ENCODE results near the gene KCP. TPM values are rescaled to one million over a fixed set of nuclear protein-coding genes. Genes with fewer than 3 reads are reported as not detected.

KCP gene
- total RNA-seq, 2 experiments from 2014 or later: 0.11 TPM; not detected in 1

DNA sequence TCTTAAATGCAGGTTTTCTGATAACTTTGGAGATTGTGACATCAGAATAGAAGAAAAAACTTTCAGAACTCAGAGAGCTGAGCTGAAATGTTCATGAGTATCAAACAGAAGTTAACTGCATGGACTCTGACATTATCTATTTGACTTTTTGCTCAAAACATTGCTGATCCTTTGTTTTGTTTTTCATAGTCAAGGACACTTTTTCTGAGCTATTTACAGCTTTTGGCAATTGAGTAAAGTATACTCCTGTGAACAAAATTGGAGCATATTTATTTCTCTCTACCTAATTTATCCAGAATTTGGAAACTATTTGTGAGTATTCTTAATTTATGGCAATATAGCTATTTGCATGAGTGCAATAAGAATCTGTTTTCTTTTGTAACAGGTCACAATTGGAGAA, 11.1 kb downstream of the KCP start:
- CTCF ChIA-PET: interaction anchor here (1.0 to 1.7 kb wide), 2 partner anchors 16 to 192 kb away, joined by 3 to 4 read pairs; no protein-coding TSS in a partner anchor

DNA sequence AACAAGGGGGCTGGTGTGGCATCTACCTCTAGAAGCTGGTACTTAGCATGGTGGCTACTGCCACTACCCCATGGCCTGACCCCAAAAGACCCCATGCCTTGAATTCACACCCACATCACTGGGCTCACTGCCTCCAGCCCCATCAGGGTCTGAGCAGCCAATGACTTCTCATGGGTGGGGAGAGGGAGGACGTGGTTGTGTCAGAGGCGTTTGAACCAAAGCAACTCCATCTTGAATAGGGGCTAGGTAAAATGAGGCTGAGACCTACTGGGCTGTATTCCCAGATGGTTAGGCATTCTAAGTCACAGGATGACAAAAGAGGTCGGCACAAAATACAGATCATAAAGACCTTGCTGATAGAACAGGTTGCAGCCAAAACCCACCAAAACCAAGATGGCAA, 15.2 kb downstream of the KCP start:
- H3K4me3 ChIP-seq (ENCODE audit: low read length): no peak overlapping the region
- no peaks in the 10 kb centered on the region for H3K36me3 Mint-ChIP-seq (ENCODE audit: low read depth)
- ChIA-PET POLR2A (no interaction called here), CTCF (no interaction called here)
- TF ChIP-seq, protein P1, sequence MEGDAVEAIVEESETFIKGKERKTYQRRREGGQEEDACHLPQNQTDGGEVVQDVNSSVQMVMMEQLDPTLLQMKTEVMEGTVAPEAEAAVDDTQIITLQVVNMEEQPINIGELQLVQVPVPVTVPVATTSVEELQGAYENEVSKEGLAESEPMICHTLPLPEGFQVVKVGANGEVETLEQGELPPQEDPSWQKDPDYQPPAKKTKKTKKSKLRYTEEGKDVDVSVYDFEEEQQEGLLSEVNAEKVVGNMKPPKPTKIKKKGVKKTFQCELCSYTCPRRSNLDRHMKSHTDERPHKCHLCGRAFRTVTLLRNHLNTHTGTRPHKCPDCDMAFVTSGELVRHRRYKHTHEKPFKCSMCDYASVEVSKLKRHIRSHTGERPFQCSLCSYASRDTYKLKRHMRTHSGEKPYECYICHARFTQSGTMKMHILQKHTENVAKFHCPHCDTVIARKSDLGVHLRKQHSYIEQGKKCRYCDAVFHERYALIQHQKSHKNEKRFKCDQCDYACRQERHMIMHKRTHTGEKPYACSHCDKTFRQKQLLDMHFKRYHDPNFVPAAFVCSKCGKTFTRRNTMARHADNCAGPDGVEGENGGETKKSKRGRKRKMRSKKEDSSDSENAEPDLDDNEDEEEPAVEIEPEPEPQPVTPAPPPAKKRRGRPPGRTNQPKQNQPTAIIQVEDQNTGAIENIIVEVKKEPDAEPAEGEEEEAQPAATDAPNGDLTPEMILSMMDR (IDR thresholded peaks at IDR 0.05): no peak
- no peak for ATAC-seq (ENCODE audit: poor library complexity)
- H3K9me3 ChIP-seq (ENCODE audit: control insufficient read depth in 1 of 2, insufficient read depth in 1 of 2, low read length in 2 of 2): peaks cover 4 to 9% of the 10 kb centered on the region in 2 experiments
- no peaks in the 10 kb centered on the region for H3K4me1 Mint-ChIP-seq (ENCODE audit: low read depth)
- H3K27me3 Mint-ChIP-seq: peaks cover 5% of the 10 kb centered on the region
- intact Hi-C loops (cut with DNase I, micrococcal nuclease): no loop called here
- no peak overlapping the region for H3K4me3 Mint-ChIP-seq
- no peaks in the 10 kb centered on the region for H3K36me3 ChIP-seq (ENCODE audit: insufficient read depth, low read length)
- no peak overlapping the region for H3K27ac Mint-ChIP-seq
- no peak for DNase-seq
- peaks cover 6 to 9% of the 10 kb centered on the region in 2 experiments for H3K27me3 ChIP-seq (ENCODE audit: control insufficient read depth in 1 of 2, insufficient read depth in 2 of 2, low read length in 2 of 2)
- peaks cover 7% of the 10 kb centered on the region for H3K4me1 ChIP-seq (ENCODE audit: insufficient read depth, low read length)
- H3K27ac ChIP-seq (ENCODE audit: low read depth in 1 of 2, low read length in 2 of 2): no peak overlapping the region
- no peaks in the 10 kb centered on the region for H3K9me3 Mint-ChIP-seq

More for the DNA sequence above, 11.1 kb downstream of the KCP start:
- Histone ChIP-seq H3K4me3 (ENCODE audit: low read length) (no peak overlapping the region), H3K4me1 (ENCODE audit: insufficient read depth, low read length) (peaks cover 2% of the 10 kb centered on the region), H3K9me3 (ENCODE audit: control insufficient read depth in 1 of 2, insufficient read depth in 1 of 2, low read length in 2 of 2) (peaks cover 0 to 4% of the 10 kb centered on the region in 2 experiments), H3K27ac (ENCODE audit: low read depth in 1 of 2, low read length in 2 of 2) (no peak overlapping the region), H3K36me3 (ENCODE audit: insufficient read depth, low read length) (no peaks in the 10 kb centered on the region), H3K27me3 (ENCODE audit: control insufficient read depth in 1 of 2, insufficient read depth in 2 of 2, low read length in 2 of 2) (no peaks in the 10 kb centered on the region)
- intact Hi-C loops (cut with DNase I, micrococcal nuclease): no loop called here
- ATAC-seq (ENCODE audit: poor library complexity) (no peak), DNase-seq (no peak)
- POLR2A ChIA-PET: no interaction called here
- Mint-ChIP-seq H3K9me3 (no peaks in the 10 kb centered on the region), H3K27me3 (peaks cover 14% of the 10 kb centered on the region), H3K4me1 (ENCODE audit: low read depth) (no peaks in the 10 kb centered on the region), H3K4me3 (no peak overlapping the region), H3K27ac (no peak overlapping the region), H3K36me3 (ENCODE audit: low read depth) (no peaks in the 10 kb centered on the region)
- TF ChIP-seq, protein P1 (IDR thresholded peaks at IDR 0.05): no peak

DNA sequence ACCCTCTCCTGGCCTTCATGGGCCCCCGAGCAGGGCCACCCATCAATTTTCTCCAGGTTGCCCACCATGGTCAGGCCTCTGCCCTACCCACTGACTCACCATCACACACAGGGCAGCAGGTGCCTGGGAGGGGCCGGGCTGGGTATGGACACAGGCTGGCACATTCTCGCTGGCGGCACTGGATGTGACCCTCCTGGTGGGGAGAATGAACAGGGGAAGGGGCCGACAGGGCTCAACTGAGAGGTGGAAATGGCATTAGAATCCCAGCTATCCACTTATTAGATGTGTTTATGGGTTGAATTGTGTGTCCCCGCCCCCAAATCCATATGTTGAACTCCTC, 16.4 kb downstream of the KCP start:
- TF ChIP-seq, protein P1 (IDR thresholded peaks at IDR 0.05): no peak
- intact Hi-C loops (cut with DNase I, micrococcal nuclease): no loop called here
- CTCF ChIA-PET: no interaction called here
- Histone ChIP-seq H3K27ac (ENCODE audit: low read depth in 1 of 2, low read length in 2 of 2) (no peak overlapping the region), H3K9me3 (ENCODE audit: control insufficient read depth in 1 of 2, insufficient read depth in 1 of 2, low read length in 2 of 2) (peaks cover 0 to 9% of the 10 kb centered on the region in 2 experiments), H3K27me3 (ENCODE audit: control insufficient read depth in 1 of 2, insufficient read depth in 2 of 2, low read length in 2 of 2) (peaks cover 15 to 18% of the 10 kb centered on the region in 2 experiments), H3K4me3 (ENCODE audit: low read length) (no peak overlapping the region), H3K4me1 (ENCODE audit: insufficient read depth, low read length) (peaks cover 7% of the 10 kb centered on the region), H3K36me3 (ENCODE audit: insufficient read depth, low read length) (no peaks in the 10 kb centered on the region)
- H3K36me3 Mint-ChIP-seq (ENCODE audit: low read depth): no peaks in the 10 kb centered on the region
- H3K9me3 Mint-ChIP-seq: no peaks in the 10 kb centered on the region
- no peak overlapping the region for H3K27ac Mint-ChIP-seq
- no peak for DNase-seq
- no peaks in the 10 kb centered on the region for H3K4me1 Mint-ChIP-seq (ENCODE audit: low read depth)
- ATAC-seq (ENCODE audit: poor library complexity): no peak
- H3K27me3 Mint-ChIP-seq: peaks cover 15% of the 10 kb centered on the region
- POLR2A ChIA-PET: no interaction called here
- no peak overlapping the region for H3K4me3 Mint-ChIP-seq

Data from CD4-positive, alpha-beta T cell (primary cell).